Sigmoid colon (tissue), 4 donors: ENCODE data around the gene GALNT10.

Experiments used
- CTCF ChIP-seq, 4 experiments: fragments of 450-650 bp in 3 of 4; fragments of 200-600 bp in 1 of 4; IDR thresholded peaks; one replicate each; pipeline ENCODE4 v1.5.1; 2016 to 2019; ENCODE audit warnings: antibody characterized with exemption in 4 of 4, mild to moderate bottlenecking in 3 of 4, moderate library complexity in 2 of 4
- POLR2A ChIP-seq, 2 donors: fragments of 450-650 bp; IDR thresholded peaks; one replicate each; pipeline ENCODE4 v1.6.1; 2016; ENCODE audit warnings: antibody characterized with exemption in 2 of 2, mild to moderate bottlenecking in 2 of 2, moderate library complexity in 2 of 2
- POLR2AphosphoS5 ChIP-seq, 4 donors: sonication (generic); formaldehyde crosslinking; IDR thresholded peaks; one replicate each; pipeline ENCODE4 v1.6.1; 2017; ENCODE audit warnings: antibody characterized with exemption in 4 of 4

GRCh38 chr5:154345255-154345952, 154.9 kb downstream of the GALNT10 start:
- TF ChIP-seq CTCF (IDR thresholded peaks at IDR 0.05): no peak
- TF ChIP-seq POLR2AphosphoS5 (IDR thresholded peaks at IDR 0.05): peak in 2 of 4 donors; percentile 15 to 22
- no peak for TF ChIP-seq POLR2A (IDR thresholded peaks at IDR 0.05)
